Ectodermal cell (in vitro differentiated cells): ENCODE data around the gene COBLL1.
"Not testable (repeated sequence)": the region's sequence is repeated elsewhere in the genome, so short reads cannot be mapped to it uniquely, and the experiment has no call there.

Source experiments
- H3K27ac ChIP-seq: 2 replicates; pipeline ENCODE4 v1.7.0; 2013; ENCODE audit warnings: mild to moderate bottlenecking, low read depth, low read length; ENCODE audit not compliant: insufficient read depth, poor library complexity, severe bottlenecking
- H3K27me3 ChIP-seq: 2 replicates; pipeline ENCODE4 v1.7.0; 2013; ENCODE audit warnings: mild to moderate bottlenecking, low read length; ENCODE audit not compliant: insufficient read depth, control insufficient read depth, poor library complexity, severe bottlenecking
- H3K36me3 ChIP-seq: one replicate; pipeline ENCODE4 v1.7.0; 2013; ENCODE audit warnings: low read length; ENCODE audit not compliant: control insufficient read depth, insufficient read depth
- H3K4me1 ChIP-seq: one replicate; pipeline ENCODE4 v1.7.0; 2013; ENCODE audit warnings: low read length; ENCODE audit not compliant: control insufficient read depth, insufficient read depth
- H3K4me3 ChIP-seq: 2 replicates; pipeline ENCODE4 v1.7.0; 2013; ENCODE audit warnings: low read depth, low read length, control low read depth; ENCODE audit not compliant: insufficient read depth
- H3K9me3 ChIP-seq: 2 replicates; pipeline ENCODE4 v1.7.0; 2013; ENCODE audit warnings: mild to moderate bottlenecking, low read length, moderate library complexity; ENCODE audit not compliant: control insufficient read depth
- WGBS, 2 experiments: methylation state at CpG; one replicate each; pipeline ENCODE4 v1.1.7; 2013; ENCODE audit warnings: missing lambda C conversion rate in 2 of 2; 5-methylcytosine and 5-hydroxymethylcytosine counted together

The COBLL1 gene

GRCh38 chr2:164761737-164762460 is 79.7 kb downstream of the COBLL1 start:
- WGBS, 2 experiments: 88 to 100% methylated on average over 1 of the region's 1 CpG
- Histone ChIP-seq H3K4me3 (no peak overlapping the region), H3K4me1 (no peaks in the 10 kb centered on the region), H3K36me3 (no peaks in the 10 kb centered on the region), H3K9me3 (no peaks in the 10 kb centered on the region), H3K27ac (no peak overlapping the region), H3K27me3 (no peaks in the 10 kb centered on the region)

- H3K27me3 ChIP-seq, H3K27ac ChIP-seq, H3K4me1 ChIP-seq, H3K36me3 ChIP-seq, H3K9me3 ChIP-seq, H3K4me3 ChIP-seq: not testable (repeated sequence)
- WGBS, 2 experiments: 85 to 92% methylated on average over 8 of the region's 9 CpGs
Measured at GRCh38 chr2:164761201-164761600, 80.4 kb downstream of the COBLL1 start.

GRCh38 chr2:164760179-164760578 is 81.4 kb downstream of the COBLL1 start:
- Histone ChIP-seq H3K27me3 (no peaks in the 10 kb centered on the region), H3K9me3 (no peaks in the 10 kb centered on the region), H3K36me3 (no peaks in the 10 kb centered on the region), H3K4me3 (no peak overlapping the region), H3K4me1 (no peaks in the 10 kb centered on the region), H3K27ac (no peak overlapping the region)
- WGBS, 2 experiments: 0% methylated on average over 2 of the region's 2 CpGs

GRCh38 chr2:164757934-164758695 is 83.5 kb downstream of the COBLL1 start:
- no peaks in the 10 kb centered on the region for H3K4me1 ChIP-seq
- H3K4me3 ChIP-seq: no peak overlapping the region
- WGBS, 2 experiments: 100% methylated on average over 2 of the region's 2 CpGs; no CpG with 5 or more reads in 1 of the 2 experiments
- H3K9me3 ChIP-seq: no peaks in the 10 kb centered on the region
- H3K36me3 ChIP-seq: no peaks in the 10 kb centered on the region
- H3K27ac ChIP-seq: no peak overlapping the region
- no peaks in the 10 kb centered on the region for H3K27me3 ChIP-seq

GRCh38 chr2:164756773-164757172 is 84.8 kb downstream of the COBLL1 start:
- Histone ChIP-seq H3K36me3 (no peaks in the 10 kb centered on the region), H3K27me3 (no peaks in the 10 kb centered on the region), H3K9me3 (no peaks in the 10 kb centered on the region), H3K27ac (no peak overlapping the region), H3K4me1 (no peaks in the 10 kb centered on the region), H3K4me3 (no peak overlapping the region)
- 90 to 94% methylated on average over 1 of the region's 2 CpGs for WGBS, 2 experiments

- H3K9me3 ChIP-seq: no peaks in the 10 kb centered on the region
- no peak overlapping the region for H3K4me3 ChIP-seq
- no peaks in the 10 kb centered on the region for H3K36me3 ChIP-seq
- no peak overlapping the region for H3K27ac ChIP-seq
- 100% methylated on average over 2 of the region's 2 CpGs for WGBS, 2 experiments
- no peaks in the 10 kb centered on the region for H3K4me1 ChIP-seq
- no peaks in the 10 kb centered on the region for H3K27me3 ChIP-seq
Measured at GRCh38 chr2:164755952-164756351, 85.7 kb downstream of the COBLL1 start.

GRCh38 chr2:164754157-164755093 is 87.2 kb downstream of the COBLL1 start:
- Histone ChIP-seq H3K4me3 (no peak overlapping the region), H3K9me3 (no peaks in the 10 kb centered on the region), H3K4me1 (no peaks in the 10 kb centered on the region), H3K36me3 (no peaks in the 10 kb centered on the region), H3K27ac (no peak overlapping the region), H3K27me3 (no peaks in the 10 kb centered on the region)
- 96 to 97% methylated on average over 10 of the region's 10 CpGs for WGBS, 2 experiments

GRCh38 chr2:164752956-164753355 is 88.7 kb downstream of the COBLL1 start:
- no peaks in the 10 kb centered on the region for H3K4me1 ChIP-seq
- no peak overlapping the region for H3K4me3 ChIP-seq
- no peaks in the 10 kb centered on the region for H3K36me3 ChIP-seq
- H3K9me3 ChIP-seq: no peaks in the 10 kb centered on the region
- WGBS, 2 experiments: 94 to 100% methylated on average over 1 of the region's 1 CpG
- no peak overlapping the region for H3K27ac ChIP-seq
- H3K27me3 ChIP-seq: no peaks in the 10 kb centered on the region

- no peaks in the 10 kb centered on the region for H3K4me1 ChIP-seq
- H3K27ac ChIP-seq: no peak overlapping the region
- H3K27me3 ChIP-seq: no peaks in the 10 kb centered on the region
- 100% methylated on average over 2 of the region's 3 CpGs for WGBS, 2 experiments
- H3K9me3 ChIP-seq: no peaks in the 10 kb centered on the region
- no peak overlapping the region for H3K4me3 ChIP-seq
- no peaks in the 10 kb centered on the region for H3K36me3 ChIP-seq
Measured at GRCh38 chr2:164747783-164748433, 93.7 kb downstream of the COBLL1 start.
